ENCODE measurements around the gene SULT1A1.

SULT1A1 gene

DNA sequence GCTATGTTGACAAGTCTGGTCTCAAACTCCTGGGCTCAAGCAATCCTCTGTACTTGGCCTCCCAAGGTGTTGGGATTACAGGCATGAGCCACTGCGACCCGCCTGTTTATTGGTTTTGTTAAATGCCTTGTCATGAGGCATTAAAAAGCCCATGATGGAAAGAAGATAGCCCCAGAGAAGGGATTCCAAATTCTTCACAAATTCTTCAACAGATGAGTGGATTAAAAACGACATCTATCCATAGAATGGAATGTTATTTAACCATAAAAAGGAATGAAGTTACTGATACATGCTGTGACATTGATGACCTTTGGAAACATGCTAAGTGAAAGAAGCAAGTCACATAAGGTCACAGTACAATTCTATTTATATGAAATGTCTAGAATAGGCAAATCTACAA lies 51.4 kb downstream of the SULT1A1 start:
- DNase-seq (ENCODE audit: low read depth in 3 of 3) = no peak

DNA sequence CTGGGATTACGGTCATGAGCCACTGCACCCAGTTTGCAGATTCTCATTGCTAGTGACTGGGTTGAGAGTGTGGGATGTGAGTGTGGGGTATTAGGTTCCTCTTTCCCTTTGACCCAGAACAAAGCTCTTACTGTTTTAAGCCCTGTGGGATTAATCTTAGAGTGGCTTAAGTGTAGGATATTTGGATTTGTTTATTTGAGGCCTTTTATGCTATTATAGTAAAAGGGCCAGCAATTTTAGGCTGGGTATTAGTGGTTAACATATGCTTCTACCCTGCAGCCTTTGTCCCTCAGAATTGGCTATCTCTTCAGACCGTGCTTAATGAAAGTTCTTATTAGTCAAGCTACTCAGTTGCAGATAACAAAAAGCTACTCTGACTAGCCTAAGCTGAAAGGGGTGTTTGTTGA lies 52.9 kb downstream of the SULT1A1 start:
- no peak for DNase-seq (ENCODE audit: low read depth in 3 of 3)

DNA sequence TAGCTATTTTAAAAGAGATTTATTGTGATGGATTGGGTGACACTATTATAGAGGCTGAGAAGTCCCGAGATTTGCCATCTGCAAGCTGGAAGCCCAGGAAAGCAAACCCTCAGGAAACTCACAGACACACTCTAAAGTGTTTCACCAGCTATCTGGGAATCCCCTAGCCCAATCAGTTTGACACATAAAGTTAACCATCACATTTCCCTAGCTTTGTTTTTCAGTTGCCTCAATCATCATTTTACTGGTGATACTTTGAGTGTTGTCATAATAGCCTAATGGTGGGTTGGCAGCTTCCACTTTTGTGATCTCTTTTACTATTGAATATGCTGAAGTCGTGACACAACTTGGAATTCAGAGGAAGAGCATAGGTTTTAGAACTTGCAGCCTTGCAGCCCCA lies 54.3 kb downstream of the SULT1A1 start:
- DNase-seq (ENCODE audit: low read depth in 3 of 3) = no peak

Measured in stimulated activated CD4-positive, alpha-beta T cell treated with anti-CD3 and anti-CD28 coated beads, TNF-alpha, amount 100 ng/mL, for 4 hours (primary cell).